Measurements from ENCODE around the gene NUP210. TPM values are rescaled to one million over a fixed set of nuclear protein-coding genes. Genes with fewer than 3 reads are reported as not detected.
A peak's percentile ranks its signal among the peaks of the same experiment; 100 is the strongest.

NUP210 gene
- total RNA-seq (2012; rRNA removed), result not detected in 2 replicates

- Histone ChIP-seq H3K4me2 (ENCODE audit: low read length) (peak within 1 kb of the TSS; percentile 33), H3K9me3 (replicated peaks; ENCODE audit: low read length) (no peaks in the 10 kb centered on the region), H3K36me3 (ENCODE audit: insufficient read depth, low read length) (no peaks in the 10 kb centered on the region), H3K9ac (ENCODE audit: low read depth, low read length) (no peak within 1 kb of the TSS), H3K4me1 (ENCODE audit: control insufficient read depth, insufficient read depth, low read length) (no peaks in the 10 kb centered on the region), H3K4me3 (ENCODE audit: low read length) (no peak within 1 kb of the TSS), H3K27me3 (ENCODE audit: control insufficient read depth, insufficient read depth, low read length) (peaks cover 9% of the 10 kb centered on the region)
Observed at GRCh38 chr3:13420045-13420830, at the start of gene NUP210. Gene NUP210, minus strand, starts transcription at chr3:13420322. Its CDS starts 96 bp downstream, at chr3:13420226.

GRCh38 chr3:13466781-13467180, 46.7 kb upstream of the NUP210 start:
- Histone ChIP-seq H3K4me2 (ENCODE audit: low read length) (no peak overlapping the region), H3K36me3 (ENCODE audit: insufficient read depth, low read length) (no peaks in the 10 kb centered on the region), H3K9me3 (replicated peaks; ENCODE audit: low read length) (no peaks in the 10 kb centered on the region), H3K4me1 (ENCODE audit: control insufficient read depth, insufficient read depth, low read length) (no peaks in the 10 kb centered on the region), H3K27me3 (ENCODE audit: control insufficient read depth, insufficient read depth, low read length) (peaks cover 41% of the 10 kb centered on the region), H3K9ac (ENCODE audit: low read depth, low read length) (no peak overlapping the region), H3K4me3 (ENCODE audit: low read length) (no peak overlapping the region)

- peaks cover 37% of the 10 kb centered on the region for H3K27me3 ChIP-seq (ENCODE audit: control insufficient read depth, insufficient read depth, low read length)
- no peaks in the 10 kb centered on the region for H3K36me3 ChIP-seq (ENCODE audit: insufficient read depth, low read length)
- H3K9me3 ChIP-seq (replicated peaks; ENCODE audit: low read length), result no peaks in the 10 kb centered on the region
- no peak overlapping the region for H3K9ac ChIP-seq (ENCODE audit: low read depth, low read length)
- no peak overlapping the region for H3K4me3 ChIP-seq (ENCODE audit: low read length)
- H3K4me2 ChIP-seq (ENCODE audit: low read length), result no peak overlapping the region
- no peaks in the 10 kb centered on the region for H3K4me1 ChIP-seq (ENCODE audit: control insufficient read depth, insufficient read depth, low read length)
Observed at GRCh38 chr3:13465236-13465873, 45.2 kb upstream of the NUP210 start.

GRCh38 chr3:13463618-13464400, 43.7 kb upstream of the NUP210 start:
- Histone ChIP-seq H3K27me3 (ENCODE audit: control insufficient read depth, insufficient read depth, low read length) (peaks cover 50% of the 10 kb centered on the region), H3K4me1 (ENCODE audit: control insufficient read depth, insufficient read depth, low read length) (no peaks in the 10 kb centered on the region), H3K4me2 (ENCODE audit: low read length) (no peak overlapping the region), H3K9me3 (replicated peaks; ENCODE audit: low read length) (no peaks in the 10 kb centered on the region), H3K36me3 (ENCODE audit: insufficient read depth, low read length) (no peaks in the 10 kb centered on the region), H3K4me3 (ENCODE audit: low read length) (no peak overlapping the region), H3K9ac (ENCODE audit: low read depth, low read length) (no peak overlapping the region)

- H3K36me3 ChIP-seq (ENCODE audit: insufficient read depth, low read length), result no peaks in the 10 kb centered on the region
- no peak overlapping the region for H3K4me3 ChIP-seq (ENCODE audit: low read length)
- peaks cover 47% of the 10 kb centered on the region for H3K27me3 ChIP-seq (ENCODE audit: control insufficient read depth, insufficient read depth, low read length)
- H3K9ac ChIP-seq (ENCODE audit: low read depth, low read length), result no peak overlapping the region
- no peak overlapping the region for H3K4me2 ChIP-seq (ENCODE audit: low read length)
- no peaks in the 10 kb centered on the region for H3K9me3 ChIP-seq (replicated peaks; ENCODE audit: low read length)
- no peaks in the 10 kb centered on the region for H3K4me1 ChIP-seq (ENCODE audit: control insufficient read depth, insufficient read depth, low read length)
Observed at GRCh38 chr3:13462822-13463221, 42.7 kb upstream of the NUP210 start.

- no peaks in the 10 kb centered on the region for H3K4me1 ChIP-seq (ENCODE audit: control insufficient read depth, insufficient read depth, low read length)
- no peak overlapping the region for H3K4me3 ChIP-seq (ENCODE audit: low read length)
- peaks cover 47% of the 10 kb centered on the region for H3K27me3 ChIP-seq (ENCODE audit: control insufficient read depth, insufficient read depth, low read length)
- H3K36me3 ChIP-seq (ENCODE audit: insufficient read depth, low read length), result no peaks in the 10 kb centered on the region
- no peaks in the 10 kb centered on the region for H3K9me3 ChIP-seq (replicated peaks; ENCODE audit: low read length)
- no peak overlapping the region for H3K9ac ChIP-seq (ENCODE audit: low read depth, low read length)
- H3K4me2 ChIP-seq (ENCODE audit: low read length), result no peak overlapping the region
Observed at GRCh38 chr3:13462125-13462629, 42.1 kb upstream of the NUP210 start.

GRCh38 chr3:13461169-13462124, 41.3 kb upstream of the NUP210 start:
- Histone ChIP-seq H3K4me1 (ENCODE audit: control insufficient read depth, insufficient read depth, low read length) (no peaks in the 10 kb centered on the region), H3K27me3 (ENCODE audit: control insufficient read depth, insufficient read depth, low read length) (peaks cover 42% of the 10 kb centered on the region)

GRCh38 chr3:13460341-13460736, 40.2 kb upstream of the NUP210 start:
- no peak overlapping the region for H3K9ac ChIP-seq (ENCODE audit: low read depth, low read length)
- no peaks in the 10 kb centered on the region for H3K36me3 ChIP-seq (ENCODE audit: insufficient read depth, low read length)
- peaks cover 41% of the 10 kb centered on the region for H3K27me3 ChIP-seq (ENCODE audit: control insufficient read depth, insufficient read depth, low read length)
- H3K4me3 ChIP-seq (ENCODE audit: low read length), result no peak overlapping the region
- H3K4me1 ChIP-seq (ENCODE audit: control insufficient read depth, insufficient read depth, low read length), result no peaks in the 10 kb centered on the region
- no peak overlapping the region for H3K4me2 ChIP-seq (ENCODE audit: low read length)
- no peaks in the 10 kb centered on the region for H3K9me3 ChIP-seq (replicated peaks; ENCODE audit: low read length)

More at GRCh38 chr3:13461169-13462124, 41.3 kb upstream of the NUP210 start:
- Histone ChIP-seq H3K9me3 (replicated peaks; ENCODE audit: low read length) (no peaks in the 10 kb centered on the region), H3K4me3 (ENCODE audit: low read length) (no peak overlapping the region), H3K4me2 (ENCODE audit: low read length) (no peak overlapping the region), H3K36me3 (ENCODE audit: insufficient read depth, low read length) (no peaks in the 10 kb centered on the region), H3K9ac (ENCODE audit: low read depth, low read length) (no peak overlapping the region)

GRCh38 chr3:13459605-13460340, 39.7 kb upstream of the NUP210 start:
- H3K4me1 ChIP-seq (ENCODE audit: control insufficient read depth, insufficient read depth, low read length), result no peaks in the 10 kb centered on the region
- no peak overlapping the region for H3K4me3 ChIP-seq (ENCODE audit: low read length)
- no peak overlapping the region for H3K9ac ChIP-seq (ENCODE audit: low read depth, low read length)

GRCh38 chr3:13457593-13457992, 37.5 kb upstream of the NUP210 start:
- Histone ChIP-seq H3K36me3 (ENCODE audit: insufficient read depth, low read length) (no peaks in the 10 kb centered on the region), H3K4me1 (ENCODE audit: control insufficient read depth, insufficient read depth, low read length) (no peaks in the 10 kb centered on the region), H3K27me3 (ENCODE audit: control insufficient read depth, insufficient read depth, low read length) (peaks cover 19% of the 10 kb centered on the region), H3K4me3 (ENCODE audit: low read length) (no peak overlapping the region), H3K4me2 (ENCODE audit: low read length) (no peak overlapping the region), H3K9ac (ENCODE audit: low read depth, low read length) (no peak overlapping the region), H3K9me3 (replicated peaks; ENCODE audit: low read length) (no peaks in the 10 kb centered on the region)

More at GRCh38 chr3:13459605-13460340, 39.7 kb upstream of the NUP210 start:
- no peak overlapping the region for H3K4me2 ChIP-seq (ENCODE audit: low read length)
- H3K9me3 ChIP-seq (replicated peaks; ENCODE audit: low read length), result no peaks in the 10 kb centered on the region
- H3K36me3 ChIP-seq (ENCODE audit: insufficient read depth, low read length), result no peaks in the 10 kb centered on the region
- peaks cover 38% of the 10 kb centered on the region for H3K27me3 ChIP-seq (ENCODE audit: control insufficient read depth, insufficient read depth, low read length)
